Activated T-cell treated with anti-CD3 and anti-CD28 coated beads, Interleukin-2, amount 50 U/mL, for 1 hour (primary cell): ENCODE measurements around the gene NCBP3.

ENCODE experiments used
- DNase-seq: peaks from one replicate; pipeline ENCODE4 v3.0.0-alpha.2; 2020

Gene NCBP3

GRCh38 chr17:3777366-3778120 is 68.5 kb downstream of the NCBP3 start:
- no peak for DNase-seq

GRCh38 chr17:3773966-3774365 is 72.1 kb downstream of the NCBP3 start:
- no peak for DNase-seq

GRCh38 chr17:3773511-3773910 is 72.5 kb downstream of the NCBP3 start:
- no peak for DNase-seq

GRCh38 chr17:3772764-3773163 is 73.3 kb downstream of the NCBP3 start:
- no peak for DNase-seq

GRCh38 chr17:3771140-3771539 is 74.9 kb downstream of the NCBP3 start:
- peak; percentile 56 for DNase-seq

- DNase-seq, result peak; percentile 53
Measured at GRCh38 chr17:3770466-3770865, 75.6 kb downstream of the NCBP3 start.

GRCh38 chr17:3768769-3769168 is 77.3 kb downstream of the NCBP3 start:
- no peak for DNase-seq

- no peak for DNase-seq
Measured at GRCh38 chr17:3768341-3768740, 77.7 kb downstream of the NCBP3 start.

GRCh38 chr17:3766779-3767178 is 79.3 kb downstream of the NCBP3 start:
- no peak for DNase-seq

- DNase-seq, result no peak
Measured at GRCh38 chr17:3765981-3766380, 80.1 kb downstream of the NCBP3 start.

- DNase-seq, result no peak
Measured at GRCh38 chr17:3763777-3764170, 82.3 kb downstream of the NCBP3 start.

GRCh38 chr17:3762922-3763776 is 82.9 kb downstream of the NCBP3 start:
- DNase-seq, result no peak

- no peak for DNase-seq
Measured at GRCh38 chr17:3761918-3762380, 84.1 kb downstream of the NCBP3 start.

- no peak for DNase-seq
Measured at GRCh38 chr17:3761036-3761917, 84.8 kb downstream of the NCBP3 start.

GRCh38 chr17:3759597-3760216 is 86.3 kb downstream of the NCBP3 start:
- no peak for DNase-seq

- no peak for DNase-seq
Measured at GRCh38 chr17:3755335-3756030, 90.6 kb downstream of the NCBP3 start.

GRCh38 chr17:3754458-3755334 is 91.3 kb downstream of the NCBP3 start:
- peak; percentile 84 for DNase-seq

- DNase-seq, result no peak
Measured at GRCh38 chr17:3754066-3754457, 92.0 kb downstream of the NCBP3 start.

GRCh38 chr17:3753624-3754023 is 92.4 kb downstream of the NCBP3 start:
- no peak for DNase-seq
